Measurements from ENCODE around the gene NEDD4L. TPM values are rescaled to one million over a fixed set of nuclear protein-coding genes. Genes with fewer than 3 reads are reported as not detected.

NEDD4L gene
- total RNA-seq, 1 donor from 2014 or later = 32.6 TPM

DNA sequence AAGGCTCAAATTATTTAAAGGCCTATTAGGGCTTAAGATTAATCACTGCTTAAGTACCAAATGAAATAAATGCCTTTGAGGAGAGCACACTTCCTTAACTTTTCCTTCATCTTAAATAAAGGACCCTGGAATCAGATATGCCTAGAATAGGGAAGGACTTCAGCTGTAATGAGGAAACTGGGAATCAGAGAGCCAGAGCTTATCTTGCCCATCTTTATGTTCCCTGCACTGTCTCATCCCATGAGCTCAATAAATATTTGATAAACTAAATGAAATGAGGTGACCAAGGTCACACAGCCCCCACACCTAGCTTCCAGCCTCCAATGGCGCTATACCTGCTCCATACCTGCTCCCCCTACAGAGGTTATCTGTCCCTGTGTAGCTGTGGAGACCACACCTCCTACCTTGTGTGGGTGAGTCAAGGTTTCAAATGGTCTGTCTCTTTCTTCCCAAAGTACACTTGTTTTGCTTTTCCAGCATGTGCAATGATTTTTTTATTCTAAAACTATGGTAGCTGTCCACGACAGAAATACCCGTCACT lies 23.4 kb upstream of the NEDD4L start:
- Mint-ChIP-seq H3K27me3 (no peaks in the 10 kb centered on the region), H3K27ac (no peak overlapping the region), H3K9me3 (peaks cover 6% of the 10 kb centered on the region), H3K4me3 (no peak overlapping the region), H3K36me3 (ENCODE audit: low read depth) (no peaks in the 10 kb centered on the region), H3K4me1 (peaks cover 8% of the 10 kb centered on the region)
- TF ChIP-seq, protein P1, sequence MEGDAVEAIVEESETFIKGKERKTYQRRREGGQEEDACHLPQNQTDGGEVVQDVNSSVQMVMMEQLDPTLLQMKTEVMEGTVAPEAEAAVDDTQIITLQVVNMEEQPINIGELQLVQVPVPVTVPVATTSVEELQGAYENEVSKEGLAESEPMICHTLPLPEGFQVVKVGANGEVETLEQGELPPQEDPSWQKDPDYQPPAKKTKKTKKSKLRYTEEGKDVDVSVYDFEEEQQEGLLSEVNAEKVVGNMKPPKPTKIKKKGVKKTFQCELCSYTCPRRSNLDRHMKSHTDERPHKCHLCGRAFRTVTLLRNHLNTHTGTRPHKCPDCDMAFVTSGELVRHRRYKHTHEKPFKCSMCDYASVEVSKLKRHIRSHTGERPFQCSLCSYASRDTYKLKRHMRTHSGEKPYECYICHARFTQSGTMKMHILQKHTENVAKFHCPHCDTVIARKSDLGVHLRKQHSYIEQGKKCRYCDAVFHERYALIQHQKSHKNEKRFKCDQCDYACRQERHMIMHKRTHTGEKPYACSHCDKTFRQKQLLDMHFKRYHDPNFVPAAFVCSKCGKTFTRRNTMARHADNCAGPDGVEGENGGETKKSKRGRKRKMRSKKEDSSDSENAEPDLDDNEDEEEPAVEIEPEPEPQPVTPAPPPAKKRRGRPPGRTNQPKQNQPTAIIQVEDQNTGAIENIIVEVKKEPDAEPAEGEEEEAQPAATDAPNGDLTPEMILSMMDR (IDR thresholded peaks at IDR 0.05) = no peak
- CTCF ChIA-PET = no interaction called here
- intact Hi-C loops (cut with micrococcal nuclease) = no loop called here
- no peak for DNase-seq
- POLR2A ChIA-PET = interaction anchor here (1.1 kb wide), 1 partner anchor 22 kb away, joined by 4 read pairs; no protein-coding TSS in a partner anchor
- no peak for ATAC-seq (ENCODE audit: low read depth)

DNA sequence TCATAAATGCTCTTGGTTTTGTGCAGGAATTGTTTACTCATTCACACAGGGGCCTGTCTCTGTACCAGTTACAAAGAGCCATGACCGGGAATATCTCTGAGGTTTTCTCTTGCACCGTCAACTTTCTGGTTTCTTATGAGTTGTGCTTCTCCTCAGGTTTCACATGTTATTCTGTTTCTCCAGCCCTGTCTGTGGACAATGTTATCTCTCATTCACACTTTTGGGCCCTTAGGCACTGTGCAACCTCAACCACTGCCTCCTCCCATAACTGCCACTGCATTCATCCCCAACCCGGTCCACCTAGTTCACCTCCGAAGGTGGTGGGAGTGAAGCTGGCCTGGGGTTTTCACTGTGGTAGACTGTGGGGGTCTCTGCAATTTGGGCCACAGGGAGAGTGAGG lies 22.5 kb upstream of the NEDD4L start:
- Mint-ChIP-seq H3K36me3 (ENCODE audit: low read depth) (no peaks in the 10 kb centered on the region), H3K27me3 (peaks cover 4% of the 10 kb centered on the region), H3K9me3 (no peaks in the 10 kb centered on the region), H3K4me1 (no peaks in the 10 kb centered on the region), H3K4me3 (no peak overlapping the region), H3K27ac (no peak overlapping the region)
- intact Hi-C loops (cut with micrococcal nuclease) = no loop called here
- ATAC-seq (ENCODE audit: low read depth) = no peak
- ChIA-PET POLR2A (no interaction called here), CTCF (no interaction called here)
- DNase-seq = no peak
- TF ChIP-seq, protein P1 (IDR thresholded peaks at IDR 0.05) = no peak

- H3K4me3 Mint-ChIP-seq = no peak overlapping the region
- POLR2A ChIA-PET = no interaction called here
- CTCF ChIA-PET = interaction anchor here (1.1 kb wide), 1 partner anchor 21 kb away, joined by 3 read pairs; the partner anchor contains the start of gene NEDD4L
- H3K27me3 Mint-ChIP-seq = peaks cover 6% of the 10 kb centered on the region
- no peaks in the 10 kb centered on the region for H3K9me3 Mint-ChIP-seq
- no peak overlapping the region for H3K27ac Mint-ChIP-seq
- DNase-seq (no peak), ATAC-seq (ENCODE audit: low read depth) (no peak)
- H3K4me1 Mint-ChIP-seq = no peaks in the 10 kb centered on the region
- TF ChIP-seq, protein P1 (IDR thresholded peaks at IDR 0.05) = no peak
- intact Hi-C loops (cut with micrococcal nuclease) = no loop called here
- H3K36me3 Mint-ChIP-seq (ENCODE audit: low read depth) = no peaks in the 10 kb centered on the region
Measured at GRCh38 chr18:58023108-58023507, 20.9 kb upstream of the NEDD4L start.

- H3K4me1 Mint-ChIP-seq = no peaks in the 10 kb centered on the region
- TF ChIP-seq, protein P1 (IDR thresholded peaks at IDR 0.05) = no peak
- H3K27me3 Mint-ChIP-seq = peaks cover 6% of the 10 kb centered on the region
- ChIA-PET POLR2A (no interaction called here), CTCF (interaction anchor here (1.1 kb wide), 1 partner anchor 19 kb away, joined by 3 read pairs; the partner anchor contains the start of gene NEDD4L)
- H3K9me3 Mint-ChIP-seq = no peaks in the 10 kb centered on the region
- no peaks in the 10 kb centered on the region for H3K36me3 Mint-ChIP-seq (ENCODE audit: low read depth)
- intact Hi-C loops (cut with micrococcal nuclease) = no loop called here
- H3K27ac Mint-ChIP-seq = no peak overlapping the region
- H3K4me3 Mint-ChIP-seq = no peak overlapping the region
- DNase-seq = no peak
- no peak for ATAC-seq (ENCODE audit: low read depth)
Measured at GRCh38 chr18:58024139-58024538, 19.9 kb upstream of the NEDD4L start.

GRCh38 chr18:58025205-58025604 lies 18.8 kb upstream of the NEDD4L start:
- Mint-ChIP-seq H3K4me1 (no peaks in the 10 kb centered on the region), H3K36me3 (ENCODE audit: low read depth) (no peaks in the 10 kb centered on the region), H3K9me3 (no peaks in the 10 kb centered on the region), H3K27ac (no peak overlapping the region), H3K4me3 (no peak overlapping the region), H3K27me3 (peaks cover 6% of the 10 kb centered on the region)
- CTCF ChIA-PET = no interaction called here
- intact Hi-C loops (cut with micrococcal nuclease) = no loop called here
- ATAC-seq (ENCODE audit: low read depth) (no peak), DNase-seq (no peak)
- TF ChIP-seq, protein P1 (IDR thresholded peaks at IDR 0.05) = no peak
- POLR2A ChIA-PET = no interaction called here

All from activated B cell treated with CpG ODN at 0.5 μM for 24 hours (primary cell).